H9 (cell line): ENCODE measurements around the gene EDC3. TPM values are rescaled to one million over a fixed set of nuclear protein-coding genes. Genes with fewer than 3 reads are reported as not detected.

ENCODE experiments used
- DNase-seq: peaks from one replicate; pipeline ENCODE4 v3.0.0-alpha.2; 2017
- H2AFZ ChIP-seq: one replicate; pipeline ENCODE4 v1.6.1; 2013; ENCODE audit warnings: mild to moderate bottlenecking, low read length, control low read depth, moderate library complexity
- H2AK5ac ChIP-seq: 2 replicates; pipeline ENCODE4 v1.6.1; 2013; ENCODE audit warnings: low read length, control low read depth, mixed read lengths; ENCODE audit not compliant: insufficient read length
- H2BK120ac ChIP-seq: one replicate; pipeline ENCODE4 v1.6.1; 2013; ENCODE audit warnings: low read depth, mild to moderate bottlenecking, low read length, control low read depth, inconsistent platforms; ENCODE audit not compliant: poor library complexity, severe bottlenecking
- H2BK12ac ChIP-seq: 2 replicates; pipeline ENCODE4 v1.6.1; 2013; ENCODE audit warnings: low read length, control low read depth, mixed read lengths, low read depth; ENCODE audit not compliant: insufficient read length
- H2BK15ac ChIP-seq: 2 replicates; pipeline ENCODE4 v1.6.1; 2013; ENCODE audit warnings: low read depth, low read length, control low read depth
- H2BK20ac ChIP-seq: one replicate; pipeline ENCODE4 v1.6.1; 2013; ENCODE audit warnings: low read depth, mild to moderate bottlenecking, low read length, control low read depth, inconsistent platforms; ENCODE audit not compliant: poor library complexity, severe bottlenecking
- H2BK5ac ChIP-seq: 2 replicates; pipeline ENCODE4 v1.6.1; 2013; ENCODE audit warnings: low read length, control low read depth, mixed read lengths; ENCODE audit not compliant: insufficient read length
- H3K14ac ChIP-seq: 2 replicates; pipeline ENCODE4 v1.6.1; 2013; ENCODE audit warnings: low read length, control low read depth; ENCODE audit not compliant: insufficient read depth
- H3K18ac ChIP-seq: 2 replicates; pipeline ENCODE4 v1.6.1; 2013; ENCODE audit warnings: low read depth, mild to moderate bottlenecking, mixed read lengths, low read length, control low read depth; ENCODE audit not compliant: insufficient read length
- H3K23ac ChIP-seq: 2 replicates; pipeline ENCODE4 v1.6.1; 2013; ENCODE audit warnings: low read length, control low read depth, mixed read lengths, low read depth; ENCODE audit not compliant: insufficient read length
- H3K23me2 ChIP-seq: 2 replicates; pipeline ENCODE4 v1.6.1; 2013; ENCODE audit warnings: low read depth, mild to moderate bottlenecking, mixed read lengths, low read length, control low read depth; ENCODE audit not compliant: insufficient read length, poor library complexity, severe bottlenecking
- H3K27ac ChIP-seq: 2 replicates; pipeline ENCODE4 v1.5.1; 2013; ENCODE audit warnings: low read length, control low read depth, mixed read lengths, low read depth; ENCODE audit not compliant: insufficient read length
- H3K27me3 ChIP-seq: 2 replicates; pipeline ENCODE4 v1.6.1; 2013; ENCODE audit warnings: low read length, control low read depth, inconsistent platforms; ENCODE audit not compliant: insufficient read depth
- H3K4ac ChIP-seq: 2 replicates; pipeline ENCODE4 v1.6.1; 2013; ENCODE audit warnings: low read depth, mild to moderate bottlenecking, control low read depth, inconsistent platforms, low read length, moderate library complexity
- H3K4me1 ChIP-seq: 2 replicates; pipeline ENCODE4 v1.6.1; 2013; ENCODE audit warnings: low read length, control low read depth, inconsistent platforms; ENCODE audit not compliant: insufficient read depth
- H3K4me2 ChIP-seq: 2 replicates; pipeline ENCODE4 v1.6.1; 2013; ENCODE audit warnings: low read length, control low read depth, mixed read lengths; ENCODE audit not compliant: insufficient read length, insufficient read depth
- H3K56ac ChIP-seq: 2 replicates; pipeline ENCODE4 v1.6.1; 2013; ENCODE audit warnings: low read depth, mild to moderate bottlenecking, mixed read lengths, low read length, control low read depth; ENCODE audit not compliant: insufficient read length
- H3K79me1 ChIP-seq: 2 replicates; pipeline ENCODE4 v1.6.1; 2013; ENCODE audit warnings: low read depth, mild to moderate bottlenecking, moderate library complexity, low read length, control low read depth, inconsistent platforms; ENCODE audit not compliant: insufficient read depth, poor library complexity, severe bottlenecking
- H3K79me2 ChIP-seq: 2 replicates; pipeline ENCODE4 v1.6.1; 2013; ENCODE audit warnings: low read length, control low read depth, inconsistent platforms; ENCODE audit not compliant: insufficient read depth
- H3K9ac ChIP-seq: 2 replicates; pipeline ENCODE4 v1.6.1; 2013; ENCODE audit warnings: low read length, control low read depth, mixed read lengths; ENCODE audit not compliant: insufficient read length; ENCODE audit errors: extremely low read depth
- H3K9me3 ChIP-seq: one replicate; pipeline ENCODE4 v1.6.1; 2013; ENCODE audit warnings: low read depth, low read length, inconsistent platforms; ENCODE audit not compliant: control insufficient read depth
- H3T11ph ChIP-seq: one replicate; pipeline ENCODE4 v1.6.1; 2013; ENCODE audit warnings: mild to moderate bottlenecking, low read length, control low read depth, inconsistent platforms
- H4K20me1 ChIP-seq: one replicate; pipeline ENCODE4 v1.6.1; 2013; ENCODE audit not compliant: control insufficient read depth, insufficient read length, insufficient read depth
- H4K5ac ChIP-seq: 2 replicates; pipeline ENCODE4 v1.6.1; 2013; ENCODE audit warnings: low read depth, mild to moderate bottlenecking, mixed read lengths, low read length, control low read depth; ENCODE audit not compliant: insufficient read length
- H4K8ac ChIP-seq: replicated peaks from 2 replicates; pipeline ENCODE4 v1.6.1; 2013; ENCODE audit warnings: low read length, control low read depth, mixed read lengths, low read depth; ENCODE audit not compliant: insufficient read length
- H4K91ac ChIP-seq: 2 replicates; pipeline ENCODE4 v1.6.1; 2013; ENCODE audit warnings: low read depth, mild to moderate bottlenecking, moderate library complexity, mixed read lengths, low read length, control low read depth; ENCODE audit not compliant: insufficient read length
- H3K27ac Mint-ChIP-seq, 3 experiments: 2 replicates in 2 of 3; 3 replicates in 1 of 3; pipeline ENCODE4 v1.8.0; 2020 to 2021; ENCODE audit warnings: mixed read lengths in 3 of 3, mild to moderate bottlenecking in 1 of 3, moderate library complexity in 1 of 3
- H3K27me3 Mint-ChIP-seq: 2 replicates; pipeline ENCODE4 v1.8.0; 2021; ENCODE audit warnings: low read depth, mild to moderate bottlenecking, moderate library complexity, mixed read lengths
- H3K36me3 Mint-ChIP-seq, 3 experiments: 2 replicates in 2 of 3; 3 replicates in 1 of 3; pipeline ENCODE4 v1.8.0; 2020 to 2021; ENCODE audit warnings: low read depth in 3 of 3, mixed read lengths in 3 of 3; ENCODE audit not compliant: insufficient read depth in 1 of 3
- H3K4me1 Mint-ChIP-seq, 2 experiments: 2 replicates each; pipeline ENCODE4 v1.8.0; 2020; ENCODE audit warnings: mixed read lengths in 2 of 2
- H3K4me3 Mint-ChIP-seq, 2 experiments: 2 replicates in 1 of 2; 3 replicates in 1 of 2; pipeline ENCODE4 v1.8.0; 2020 to 2021; ENCODE audit warnings: mild to moderate bottlenecking in 2 of 2, mixed read lengths in 2 of 2, moderate library complexity in 1 of 2
- H3K9me3 Mint-ChIP-seq, 2 experiments: 2 replicates in 1 of 2; 3 replicates in 1 of 2; pipeline ENCODE4 v1.8.0; 2020; ENCODE audit warnings: mild to moderate bottlenecking in 2 of 2, mixed read lengths in 2 of 2, moderate library complexity in 1 of 2
- WGBS: extraction: QIAGEN DNeasy Blood & Tissue Kit; methylation state at CpG from one replicate; pipeline ENCODE4 v1.1.7; 2013; ENCODE audit warnings: missing lambda C conversion rate, low lambda C conversion rate, mixed read lengths; ENCODE audit not compliant: insufficient read length; ENCODE audit errors: extremely low coverage; 5-methylcytosine and 5-hydroxymethylcytosine counted together
- total RNA-seq: library from RNA; stranded (reverse); gene quantifications from 2 replicates; pipeline ENCODE4 v1.2.1, GENCODE V29; 2021
- TF ChIP-seq, protein P1 (sequence below): fragments of 200-600 bp; sonication (generic); conservative IDR thresholded peaks from 3 replicates; pipeline ENCODE4 v1.8.0; 2021; ENCODE audit warnings: antibody characterized with exemption, mild to moderate bottlenecking

EDC3 gene
- total RNA-seq, 1 experiment from 2014 or later, result 60.5 TPM

DNA sequence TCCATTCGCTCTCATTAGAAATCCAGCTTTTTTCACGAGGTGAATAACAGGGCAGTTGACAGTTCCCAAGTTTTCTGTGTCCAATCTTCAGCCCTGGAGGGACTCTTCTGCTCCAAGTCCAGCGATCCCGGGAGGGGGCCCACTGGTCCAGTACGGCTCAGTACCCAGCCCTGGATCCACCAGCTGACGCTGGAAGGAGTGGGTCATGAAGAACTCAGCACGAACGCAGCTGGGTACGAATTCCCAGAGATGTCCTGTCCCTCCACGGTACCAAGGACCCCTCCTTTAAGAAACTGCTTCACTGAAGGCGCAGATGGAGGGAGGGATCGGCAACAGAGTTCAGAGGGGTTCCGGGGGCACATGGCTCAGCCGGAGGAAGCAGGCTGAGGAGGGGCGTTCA, 96.7 kb downstream of the EDC3 start:
- TF ChIP-seq, protein P1, sequence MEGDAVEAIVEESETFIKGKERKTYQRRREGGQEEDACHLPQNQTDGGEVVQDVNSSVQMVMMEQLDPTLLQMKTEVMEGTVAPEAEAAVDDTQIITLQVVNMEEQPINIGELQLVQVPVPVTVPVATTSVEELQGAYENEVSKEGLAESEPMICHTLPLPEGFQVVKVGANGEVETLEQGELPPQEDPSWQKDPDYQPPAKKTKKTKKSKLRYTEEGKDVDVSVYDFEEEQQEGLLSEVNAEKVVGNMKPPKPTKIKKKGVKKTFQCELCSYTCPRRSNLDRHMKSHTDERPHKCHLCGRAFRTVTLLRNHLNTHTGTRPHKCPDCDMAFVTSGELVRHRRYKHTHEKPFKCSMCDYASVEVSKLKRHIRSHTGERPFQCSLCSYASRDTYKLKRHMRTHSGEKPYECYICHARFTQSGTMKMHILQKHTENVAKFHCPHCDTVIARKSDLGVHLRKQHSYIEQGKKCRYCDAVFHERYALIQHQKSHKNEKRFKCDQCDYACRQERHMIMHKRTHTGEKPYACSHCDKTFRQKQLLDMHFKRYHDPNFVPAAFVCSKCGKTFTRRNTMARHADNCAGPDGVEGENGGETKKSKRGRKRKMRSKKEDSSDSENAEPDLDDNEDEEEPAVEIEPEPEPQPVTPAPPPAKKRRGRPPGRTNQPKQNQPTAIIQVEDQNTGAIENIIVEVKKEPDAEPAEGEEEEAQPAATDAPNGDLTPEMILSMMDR, result no peak
- H3K4me1 ChIP-seq, result no peaks in the 10 kb centered on the region
- no peak overlapping the region for H3T11ph ChIP-seq
- no peak overlapping the region for H4K5ac ChIP-seq
- no peak overlapping the region for H2BK120ac ChIP-seq
- Mint-ChIP-seq H3K4me3 (no peak overlapping the region), H3K9me3 (no peaks in the 10 kb centered on the region; a peak in 1 of 5 replicates), H3K27me3 (peaks cover 2% of the 10 kb centered on the region), H3K36me3 (peaks cover 10 to 43% (median 42%) of the 10 kb centered on the region in 3 experiments), H3K4me1 (peaks cover 10 to 22% of the 10 kb centered on the region in 2 experiments), H3K27ac (no peak overlapping the region; a peak in 1 of 7 replicates)
- no CpG with 5 or more reads among the region's 15 CpGs for WGBS
- no peak overlapping the region for H3K9ac ChIP-seq
- no peak overlapping the region for H2BK20ac ChIP-seq
- no peak overlapping the region for H3K4ac ChIP-seq
- no peak overlapping the region for H2BK5ac ChIP-seq
- no peak overlapping the region for H4K91ac ChIP-seq
- no peaks in the 10 kb centered on the region for H4K20me1 ChIP-seq
- no peak overlapping the region for H3K4me2 ChIP-seq
- H3K27ac ChIP-seq, result no peak overlapping the region
- DNase-seq, result no peak
- H3K18ac ChIP-seq, result no peak overlapping the region
- no peaks in the 10 kb centered on the region for H3K23me2 ChIP-seq
- no peaks in the 10 kb centered on the region for H3K79me1 ChIP-seq
- H3K14ac ChIP-seq, result no peak overlapping the region; the same call in 1 of the 2 replicates
- no peak overlapping the region for H2BK12ac ChIP-seq
- no peak overlapping the region for H3K56ac ChIP-seq
- H3K79me2 ChIP-seq, result no peaks in the 10 kb centered on the region
- no peak overlapping the region for H3K23ac ChIP-seq
- H3K9me3 ChIP-seq, result no peaks in the 10 kb centered on the region
- H3K27me3 ChIP-seq, result no peaks in the 10 kb centered on the region; the same call in 1 of the 2 replicates
- H4K8ac ChIP-seq, result no peak overlapping the region
- no peak overlapping the region for H2BK15ac ChIP-seq
- H2AK5ac ChIP-seq, result no peak overlapping the region
- H2AFZ ChIP-seq, result no peak overlapping the region
